ENCODE results near the gene FBXO5.

DNA sequence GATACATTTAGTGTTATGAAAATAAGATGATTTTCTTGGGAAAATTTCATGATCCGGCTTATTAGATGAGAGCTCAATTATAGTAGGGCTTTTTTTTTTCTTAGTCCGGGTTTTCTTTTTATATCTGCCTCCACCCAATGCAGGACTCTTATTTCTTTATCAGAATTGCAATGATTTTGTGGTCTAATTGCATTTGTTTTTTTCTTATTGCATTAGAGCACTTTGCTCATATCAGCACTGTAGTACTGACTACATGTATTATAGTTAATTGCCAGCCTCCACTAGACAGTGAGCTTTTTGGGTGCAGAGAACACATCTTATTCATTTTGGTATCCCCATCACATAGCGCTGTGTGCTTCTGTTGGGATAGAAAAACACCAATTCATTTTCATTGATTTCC, 50.0 kb downstream of the FBXO5 start:
- TF ChIP-seq CTCF (IDR thresholded peaks at IDR 0.05) (no peak), POLR2A (IDR thresholded peaks at IDR 0.05) (no peak)

All from ovary (tissue), 3 donors.